Neural cell (in vitro differentiated cells): ENCODE measurements around the gene BRSK2. TPM values are rescaled to one million over a fixed set of nuclear protein-coding genes. Genes with fewer than 3 reads are reported as not detected.

ENCODE experiments used
- H2AFZ ChIP-seq: fragments of 200-600, 300-800 bp; sonication (generic), shearing (Covaris generic); 2 replicates; pipeline ENCODE4 v1.6.0; 2014; ENCODE audit warnings: low read depth, mild to moderate bottlenecking, antibody characterized with exemption, low read length, moderate library complexity
- H3F3A ChIP-seq: fragments of 200-600 bp; shearing (Covaris generic); 2 replicates; pipeline ENCODE4 v1.6.1; 2016; ENCODE audit warnings: mild to moderate bottlenecking, moderate library complexity, mixed read lengths, antibody characterized with exemption, low read length; ENCODE audit not compliant: insufficient read depth, poor library complexity, severe bottlenecking
- H3K27ac ChIP-seq: fragments of 200-600, 300-800 bp; sonication (generic), shearing (Covaris generic); 2 replicates; pipeline ENCODE4 v1.5.1; 2014; ENCODE audit warnings: mild to moderate bottlenecking, low read length, moderate library complexity
- H3K27me3 ChIP-seq: fragments of 300-800, 200-600 bp; sonication (generic), shearing (Covaris generic); 2 replicates; pipeline ENCODE4 v1.6.0; 2014; ENCODE audit warnings: mild to moderate bottlenecking, low read depth, low read length, moderate library complexity; ENCODE audit not compliant: insufficient read depth
- H3K36me3 ChIP-seq: fragments of 300-800, 200-600 bp; sonication (generic), shearing (Covaris generic); 2 replicates; pipeline ENCODE4 v1.5.1; 2014; ENCODE audit warnings: mild to moderate bottlenecking, antibody characterized with exemption, low read length, moderate library complexity; ENCODE audit not compliant: insufficient read depth
- H3K4me2 ChIP-seq: fragments of 300-800, 200-600 bp; sonication (generic), shearing (Covaris generic); 2 replicates; pipeline ENCODE4 v1.6.0; 2014; ENCODE audit warnings: mild to moderate bottlenecking, low read length
- H3K4me3 ChIP-seq: fragments of 300-800, 200-600 bp; sonication (generic), shearing (Covaris generic); 2 replicates; pipeline ENCODE4 v1.5.1; 2014; ENCODE audit warnings: mild to moderate bottlenecking, low read length, moderate library complexity
- H3K79me2 ChIP-seq: fragments of 200-600 bp; shearing (Covaris generic); replicated peaks from 2 replicates; pipeline ENCODE4 v1.6.0; 2014; ENCODE audit warnings: mild to moderate bottlenecking, low read length, moderate library complexity; ENCODE audit not compliant: insufficient read depth
- H3K9ac ChIP-seq: fragments of 300-800, 200-600 bp; sonication (generic), shearing (Covaris generic); 2 replicates; pipeline ENCODE4 v1.6.1; 2016; ENCODE audit warnings: mild to moderate bottlenecking, low read length, mixed read lengths
- H3K9me2 ChIP-seq: fragments of 200-600 bp; shearing (Covaris generic); 2 replicates; pipeline ENCODE4 v1.6.1; 2016; ENCODE audit warnings: mild to moderate bottlenecking, low read length, mixed read lengths; ENCODE audit not compliant: insufficient read depth
- H3K9me3 ChIP-seq: fragments of 200-600, 300-800 bp; sonication (generic), shearing (Covaris generic); 2 replicates; pipeline ENCODE4 v1.6.1; 2016; ENCODE audit warnings: mild to moderate bottlenecking, mixed run types, low read length, moderate library complexity, mixed read lengths
- H4K20me1 ChIP-seq: fragments of 200-600 bp; shearing (Covaris generic); 2 replicates; pipeline ENCODE4 v1.6.1; 2016; ENCODE audit warnings: mild to moderate bottlenecking, mixed run types; ENCODE audit not compliant: insufficient read depth
- EP300 ChIP-seq: fragments of 450-650 bp; conservative IDR thresholded peaks from 2 replicates; pipeline ENCODE4 v1.6.1; 2014; ENCODE audit warnings: antibody characterized with exemption, mild to moderate bottlenecking, moderate library complexity; ENCODE audit not compliant: poor library complexity, severe bottlenecking
- EZH2 ChIP-seq: fragments of 200-600, 300-800 bp; shearing (Covaris generic), sonication (generic); IDR thresholded peaks from 2 replicates; pipeline ENCODE4 v1.6.1; 2014; ENCODE audit warnings: antibody characterized with exemption, low read length, borderline replicate concordance, mild to moderate bottlenecking; ENCODE audit not compliant: insufficient read depth, poor library complexity, severe bottlenecking
- MXI1 ChIP-seq: fragments of 450-650 bp; conservative IDR thresholded peaks from 2 replicates; pipeline ENCODE4 v1.6.1; 2014; ENCODE audit warnings: antibody characterized with exemption, mild to moderate bottlenecking; ENCODE audit not compliant: poor library complexity, severe bottlenecking
- POLR2AphosphoS5 ChIP-seq: IDR thresholded peaks from 2 replicates; pipeline ENCODE4 v1.6.1; 2012
- RAD21 ChIP-seq: fragments of 450-650 bp; conservative IDR thresholded peaks from 2 replicates; pipeline ENCODE4 v1.6.1; 2014; ENCODE audit warnings: antibody characterized with exemption, mild to moderate bottlenecking, moderate library complexity
- SMC3 ChIP-seq: fragments of 450-650 bp; conservative IDR thresholded peaks from 2 replicates; pipeline ENCODE4 v1.6.1; 2014; ENCODE audit warnings: antibody characterized with exemption, mild to moderate bottlenecking, moderate library complexity; ENCODE audit not compliant: poor library complexity
- TAF1 ChIP-seq: IDR thresholded peaks from 2 replicates; pipeline ENCODE4 v1.6.1; 2012; ENCODE audit warnings: low read depth
- polyA plus RNA-seq: library from polyadenylated mRNA; depleted of rRNA; stranded (reverse); fragments of >200 nt; gene quantifications from 2 replicates; pipeline ENCODE4 v1.2.3, GENCODE V29; 2014
- TF ChIP-seq, protein P1 (sequence below): fragments of 450-650 bp; IDR thresholded peaks from 2 replicates; pipeline ENCODE4 v1.5.1; 2014; ENCODE audit warnings: antibody characterized with exemption, mild to moderate bottlenecking, moderate library complexity; ENCODE audit not compliant: poor library complexity, severe bottlenecking
- TF ChIP-seq, protein P2 (sequence below): IDR thresholded peaks from 2 replicates; pipeline ENCODE4 v1.6.1; 2012; ENCODE audit warnings: borderline replicate concordance

Gene BRSK2
- polyA plus RNA-seq, 1 donor from 2014 or later: 47.5 TPM

- H2AFZ ChIP-seq: no peak overlapping the region
- H3F3A ChIP-seq: no peaks in the 10 kb centered on the region
- no peaks in the 10 kb centered on the region for H3K36me3 ChIP-seq
- no peaks in the 10 kb centered on the region for H3K9me3 ChIP-seq
- no peaks in the 10 kb centered on the region for H3K27me3 ChIP-seq
- H3K27ac ChIP-seq: no peak overlapping the region
- no peak overlapping the region for H3K4me2 ChIP-seq
- TF ChIP-seq, protein P1, sequence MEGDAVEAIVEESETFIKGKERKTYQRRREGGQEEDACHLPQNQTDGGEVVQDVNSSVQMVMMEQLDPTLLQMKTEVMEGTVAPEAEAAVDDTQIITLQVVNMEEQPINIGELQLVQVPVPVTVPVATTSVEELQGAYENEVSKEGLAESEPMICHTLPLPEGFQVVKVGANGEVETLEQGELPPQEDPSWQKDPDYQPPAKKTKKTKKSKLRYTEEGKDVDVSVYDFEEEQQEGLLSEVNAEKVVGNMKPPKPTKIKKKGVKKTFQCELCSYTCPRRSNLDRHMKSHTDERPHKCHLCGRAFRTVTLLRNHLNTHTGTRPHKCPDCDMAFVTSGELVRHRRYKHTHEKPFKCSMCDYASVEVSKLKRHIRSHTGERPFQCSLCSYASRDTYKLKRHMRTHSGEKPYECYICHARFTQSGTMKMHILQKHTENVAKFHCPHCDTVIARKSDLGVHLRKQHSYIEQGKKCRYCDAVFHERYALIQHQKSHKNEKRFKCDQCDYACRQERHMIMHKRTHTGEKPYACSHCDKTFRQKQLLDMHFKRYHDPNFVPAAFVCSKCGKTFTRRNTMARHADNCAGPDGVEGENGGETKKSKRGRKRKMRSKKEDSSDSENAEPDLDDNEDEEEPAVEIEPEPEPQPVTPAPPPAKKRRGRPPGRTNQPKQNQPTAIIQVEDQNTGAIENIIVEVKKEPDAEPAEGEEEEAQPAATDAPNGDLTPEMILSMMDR: no peak
- no peak for TF ChIP-seq SMC3
- TF ChIP-seq EP300: no peak
- TF ChIP-seq POLR2AphosphoS5: no peak
- no peak for TF ChIP-seq MXI1
- H3K9me2 ChIP-seq: no peaks in the 10 kb centered on the region
- H3K4me3 ChIP-seq: no peak overlapping the region
- no peaks in the 10 kb centered on the region for H4K20me1 ChIP-seq
- no peak overlapping the region for H3K9ac ChIP-seq
- no peaks in the 10 kb centered on the region for H3K79me2 ChIP-seq
Observed at GRCh38 chr11:1505480-1505879, 115.7 kb downstream of the BRSK2 start.

GRCh38 chr11:1506981-1507380 lies 117.2 kb downstream of the BRSK2 start:
- no peak overlapping the region for H3K4me2 ChIP-seq
- no peak overlapping the region for H3K27ac ChIP-seq
- H3K9ac ChIP-seq: no peak overlapping the region
- no peaks in the 10 kb centered on the region for H4K20me1 ChIP-seq
- H3K79me2 ChIP-seq: no peaks in the 10 kb centered on the region
- H2AFZ ChIP-seq: no peak overlapping the region
- no peaks in the 10 kb centered on the region for H3K36me3 ChIP-seq
- H3K9me2 ChIP-seq: no peaks in the 10 kb centered on the region
- no peaks in the 10 kb centered on the region for H3F3A ChIP-seq
- H3K27me3 ChIP-seq: no peaks in the 10 kb centered on the region
- no peak overlapping the region for H3K4me3 ChIP-seq
- no peaks in the 10 kb centered on the region for H3K9me3 ChIP-seq
- no peak for TF ChIP-seq EZH2
- no peak for TF ChIP-seq RAD21
- no peak for TF ChIP-seq TAF1

DNA sequence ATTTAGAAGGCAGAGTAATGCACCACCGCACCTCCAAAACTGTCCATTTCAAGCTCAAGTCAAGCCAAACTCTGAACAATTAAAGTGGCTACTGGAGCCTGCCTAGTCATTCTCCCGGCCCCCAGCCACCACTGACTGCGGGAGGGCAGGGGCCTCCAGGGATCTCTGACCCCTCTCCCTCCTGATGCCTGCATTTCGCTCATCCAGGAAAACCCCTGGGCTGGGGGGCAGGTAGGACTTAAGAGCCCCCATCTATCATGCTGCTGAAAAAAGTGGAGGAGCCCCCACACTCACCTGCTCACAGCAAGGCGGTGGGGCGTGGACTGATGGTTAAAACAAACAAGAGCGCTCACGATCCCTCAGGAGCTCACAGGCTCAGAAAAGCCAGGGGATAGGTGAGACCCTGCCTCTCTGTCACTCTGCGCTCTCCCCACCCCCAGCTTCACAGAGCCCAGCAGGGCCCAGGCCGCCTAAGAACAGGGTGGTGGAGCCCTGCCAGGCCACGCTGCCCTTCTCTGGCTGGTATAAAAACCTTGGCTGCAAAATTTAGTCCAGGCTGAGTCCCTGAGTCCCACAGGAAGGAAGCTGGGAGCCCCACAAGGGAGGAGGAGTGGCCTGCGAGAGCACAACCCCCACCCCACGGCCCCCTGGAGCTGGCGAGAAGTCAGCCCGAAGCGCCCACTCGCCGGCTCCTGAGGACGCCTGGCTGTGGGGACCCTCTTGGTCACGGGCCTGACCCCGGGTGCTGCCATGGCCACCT lies 117.8 kb downstream of the BRSK2 start:
- Histone ChIP-seq H3K4me3 (no peak overlapping the region), H3F3A (no peaks in the 10 kb centered on the region), H3K36me3 (no peaks in the 10 kb centered on the region), H3K4me2 (no peak overlapping the region), H3K79me2 (no peaks in the 10 kb centered on the region), H4K20me1 (no peaks in the 10 kb centered on the region), H3K27me3 (no peaks in the 10 kb centered on the region), H3K9me3 (no peaks in the 10 kb centered on the region), H3K27ac (no peak overlapping the region), H3K9me2 (no peaks in the 10 kb centered on the region), H2AFZ (no peak overlapping the region), H3K9ac (no peak overlapping the region)
- TF ChIP-seq POLR2AphosphoS5 (no peak), EZH2 (no peak), TAF1 (no peak), EP300 (no peak), MXI1 (no peak), SMC3 (no peak), RAD21 (no peak)
- TF ChIP-seq, protein P2, sequence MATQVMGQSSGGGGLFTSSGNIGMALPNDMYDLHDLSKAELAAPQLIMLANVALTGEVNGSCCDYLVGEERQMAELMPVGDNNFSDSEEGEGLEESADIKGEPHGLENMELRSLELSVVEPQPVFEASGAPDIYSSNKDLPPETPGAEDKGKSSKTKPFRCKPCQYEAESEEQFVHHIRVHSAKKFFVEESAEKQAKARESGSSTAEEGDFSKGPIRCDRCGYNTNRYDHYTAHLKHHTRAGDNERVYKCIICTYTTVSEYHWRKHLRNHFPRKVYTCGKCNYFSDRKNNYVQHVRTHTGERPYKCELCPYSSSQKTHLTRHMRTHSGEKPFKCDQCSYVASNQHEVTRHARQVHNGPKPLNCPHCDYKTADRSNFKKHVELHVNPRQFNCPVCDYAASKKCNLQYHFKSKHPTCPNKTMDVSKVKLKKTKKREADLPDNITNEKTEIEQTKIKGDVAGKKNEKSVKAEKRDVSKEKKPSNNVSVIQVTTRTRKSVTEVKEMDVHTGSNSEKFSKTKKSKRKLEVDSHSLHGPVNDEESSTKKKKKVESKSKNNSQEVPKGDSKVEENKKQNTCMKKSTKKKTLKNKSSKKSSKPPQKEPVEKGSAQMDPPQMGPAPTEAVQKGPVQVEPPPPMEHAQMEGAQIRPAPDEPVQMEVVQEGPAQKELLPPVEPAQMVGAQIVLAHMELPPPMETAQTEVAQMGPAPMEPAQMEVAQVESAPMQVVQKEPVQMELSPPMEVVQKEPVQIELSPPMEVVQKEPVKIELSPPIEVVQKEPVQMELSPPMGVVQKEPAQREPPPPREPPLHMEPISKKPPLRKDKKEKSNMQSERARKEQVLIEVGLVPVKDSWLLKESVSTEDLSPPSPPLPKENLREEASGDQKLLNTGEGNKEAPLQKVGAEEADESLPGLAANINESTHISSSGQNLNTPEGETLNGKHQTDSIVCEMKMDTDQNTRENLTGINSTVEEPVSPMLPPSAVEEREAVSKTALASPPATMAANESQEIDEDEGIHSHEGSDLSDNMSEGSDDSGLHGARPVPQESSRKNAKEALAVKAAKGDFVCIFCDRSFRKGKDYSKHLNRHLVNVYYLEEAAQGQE: no peak
- TF ChIP-seq, protein P1: no peak
